NCI-H128 (cell line): ENCODE measurements around the gene CAPN10.

Source experiments
- DNase-seq: peaks from one replicate; lab custom pipeline; 2025; ENCODE audit not compliant: unreplicated experiment; lab: John Stamatoyannopoulos, UW

Gene CAPN10

DNA sequence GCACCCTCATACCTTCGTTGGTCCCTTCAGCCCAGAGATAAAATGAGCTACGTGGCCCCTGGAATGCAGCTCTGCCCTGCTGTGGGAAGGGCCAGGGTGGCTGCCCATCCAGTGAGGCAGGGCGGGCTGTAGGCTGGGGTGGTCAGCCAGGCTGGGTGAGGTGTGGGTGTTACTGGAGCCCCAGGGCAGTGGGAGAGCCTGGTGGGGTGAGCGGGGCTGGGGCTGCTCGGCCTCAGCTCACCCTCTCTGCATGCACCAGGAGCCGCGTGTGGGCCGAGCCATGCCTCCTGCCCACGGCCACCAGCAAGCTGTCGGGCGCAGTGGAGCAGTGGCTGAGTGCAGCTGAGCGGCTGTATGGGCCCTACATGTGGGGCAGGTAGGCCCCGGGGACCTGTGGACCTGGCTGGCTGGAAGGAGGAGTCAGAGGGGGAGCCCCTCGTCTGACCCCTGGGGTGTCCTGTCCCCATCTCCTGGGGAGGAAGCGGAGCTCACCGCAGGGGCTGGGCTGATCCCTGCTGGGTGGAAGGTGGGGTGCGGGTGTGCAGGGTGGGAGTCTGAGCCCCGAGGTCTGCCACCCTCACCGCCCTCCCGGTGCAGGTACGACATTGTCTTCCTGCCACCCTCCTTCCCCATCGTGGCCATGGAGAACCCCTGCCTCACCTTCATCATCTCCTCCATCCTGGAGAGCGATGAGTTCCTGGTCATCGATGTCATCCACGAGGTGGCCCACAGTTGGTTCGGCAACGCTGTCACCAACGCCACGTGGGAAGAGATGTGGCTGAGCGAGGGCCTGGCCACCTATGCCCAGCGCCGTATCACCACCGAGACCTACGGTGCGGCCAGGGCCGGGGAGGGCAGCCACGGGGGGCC is 12.8 kb upstream of the CAPN10 start:
- DNase-seq: no peak

DNA sequence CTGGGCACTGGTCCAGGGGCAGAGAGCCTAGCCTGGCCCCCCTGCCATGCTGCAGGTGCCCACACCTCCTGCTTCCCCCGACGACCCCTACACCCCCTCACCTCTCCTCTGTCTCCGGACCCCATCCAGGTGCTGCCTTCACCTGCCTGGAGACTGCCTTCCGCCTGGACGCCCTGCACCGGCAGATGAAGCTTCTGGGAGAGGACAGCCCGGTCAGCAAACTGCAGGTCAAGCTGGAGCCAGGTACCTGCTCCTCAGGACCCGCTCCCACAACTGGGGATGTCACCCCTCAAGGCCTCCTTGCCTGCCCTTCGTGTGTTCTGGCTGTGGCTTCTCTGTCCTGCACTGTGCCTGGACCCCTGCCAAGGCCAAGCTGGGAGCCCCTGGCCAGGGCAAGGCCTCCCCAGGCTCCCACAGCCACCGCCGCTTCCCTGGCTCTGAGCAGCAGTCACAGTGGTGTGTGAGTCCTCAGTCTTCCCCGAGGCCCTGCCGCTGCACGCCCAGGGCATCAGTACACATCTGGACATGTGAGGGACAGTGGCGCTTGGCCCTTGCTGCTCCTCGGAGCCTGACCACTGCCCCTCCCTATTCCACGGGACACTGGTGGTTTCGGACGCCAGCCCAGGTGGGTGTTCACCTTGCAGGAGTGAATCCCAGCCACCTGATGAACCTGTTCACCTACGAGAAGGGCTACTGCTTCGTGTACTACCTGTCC is 12.0 kb upstream of the CAPN10 start:
- DNase-seq: no peak

DNA sequence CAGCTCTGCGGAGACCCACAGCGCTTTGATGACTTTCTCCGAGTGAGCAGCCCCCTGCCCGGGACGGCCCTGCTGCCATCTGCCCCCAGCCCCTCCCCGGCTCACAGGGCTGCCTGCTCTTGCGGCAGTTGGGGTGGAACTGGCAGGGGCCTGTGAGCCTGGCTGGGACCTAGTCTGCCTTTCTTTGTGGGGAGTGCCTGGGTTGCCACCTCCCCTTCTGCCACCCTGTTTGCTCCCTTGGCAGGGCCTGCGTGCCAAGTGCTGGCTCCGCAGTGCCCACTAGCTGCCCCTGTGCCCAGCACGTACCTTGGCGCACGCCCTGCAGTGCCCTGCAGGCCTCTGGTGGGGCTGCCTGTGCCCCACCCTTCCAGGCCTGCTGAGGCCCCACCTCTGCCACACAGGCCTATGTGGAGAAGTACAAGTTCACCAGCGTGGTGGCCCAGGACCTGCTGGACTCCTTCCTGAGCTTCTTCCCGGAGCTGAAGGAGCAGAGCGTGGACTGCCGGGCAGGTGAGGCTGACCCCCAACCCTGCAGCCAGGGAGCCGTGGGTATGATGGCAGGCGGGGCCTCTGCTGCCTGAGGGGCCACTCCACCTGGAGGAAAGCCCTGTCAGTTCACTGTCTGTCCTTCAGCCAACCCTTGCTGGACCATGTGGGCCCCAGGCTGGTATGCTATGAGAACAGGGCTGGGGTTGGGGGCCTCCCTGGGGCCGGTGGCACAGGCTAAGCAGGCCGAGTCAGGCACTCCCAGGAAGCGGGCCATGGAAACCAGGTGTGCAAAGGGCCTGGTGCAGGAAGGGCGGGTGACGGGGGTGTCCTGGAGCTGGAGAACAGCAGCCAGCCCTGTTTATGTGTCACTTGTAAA is 11.2 kb upstream of the CAPN10 start:
- no peak for DNase-seq

DNA sequence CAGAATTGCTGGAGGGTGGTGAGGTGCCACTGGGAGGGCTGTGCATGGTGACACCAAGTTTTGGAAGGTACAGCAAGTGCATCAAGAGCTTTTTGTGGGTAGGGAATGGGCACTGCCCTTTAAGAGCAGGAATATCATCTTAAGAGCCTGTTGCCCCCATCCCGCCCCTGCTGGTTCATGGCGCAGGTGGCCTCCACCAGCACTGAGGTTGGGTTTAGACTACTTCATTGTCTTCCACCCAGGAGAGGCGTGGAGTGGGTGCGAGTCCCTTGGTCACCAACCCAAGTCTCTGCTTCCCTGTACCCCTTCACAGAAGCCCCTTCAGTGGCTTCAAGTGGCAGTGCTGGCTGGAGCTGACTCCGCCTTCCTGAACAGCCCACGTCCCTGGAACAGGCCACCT is 10.5 kb upstream of the CAPN10 start:
- no peak for DNase-seq

DNA sequence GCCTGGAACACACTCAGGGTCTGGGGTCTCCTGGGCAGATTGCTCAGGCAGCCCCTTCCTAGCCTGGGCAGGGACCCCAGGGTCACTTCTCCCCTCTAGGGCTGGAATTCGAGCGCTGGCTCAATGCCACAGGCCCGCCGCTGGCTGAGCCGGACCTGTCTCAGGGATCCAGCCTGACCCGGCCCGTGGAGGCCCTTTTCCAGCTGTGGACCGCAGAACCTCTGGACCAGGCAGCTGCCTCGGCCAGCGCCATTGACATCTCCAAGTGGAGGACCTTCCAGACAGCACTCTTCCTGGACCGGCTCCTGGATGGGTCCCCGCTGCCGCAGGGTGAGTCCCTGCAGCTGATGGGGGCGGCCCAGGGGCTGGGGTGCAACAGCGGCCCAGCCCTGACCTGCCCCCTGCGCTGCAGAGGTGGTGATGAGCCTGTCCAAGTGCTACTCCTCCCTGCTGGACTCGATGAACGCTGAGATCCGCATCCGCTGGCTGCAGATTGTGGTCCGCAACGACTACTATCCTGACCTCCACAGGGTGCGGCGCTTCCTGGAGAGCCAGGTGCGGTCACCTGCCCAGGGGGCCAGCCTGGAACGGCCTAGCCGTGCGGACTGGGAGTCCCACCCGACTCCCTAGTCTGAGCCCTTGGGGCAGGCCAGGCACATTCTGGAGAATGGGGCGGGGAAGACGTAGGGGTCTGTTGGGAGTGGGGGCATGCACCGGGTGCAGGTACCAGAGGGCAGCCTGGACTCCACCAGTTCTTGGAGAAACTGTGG is 9.9 kb upstream of the CAPN10 start:
- no peak for DNase-seq

DNA sequence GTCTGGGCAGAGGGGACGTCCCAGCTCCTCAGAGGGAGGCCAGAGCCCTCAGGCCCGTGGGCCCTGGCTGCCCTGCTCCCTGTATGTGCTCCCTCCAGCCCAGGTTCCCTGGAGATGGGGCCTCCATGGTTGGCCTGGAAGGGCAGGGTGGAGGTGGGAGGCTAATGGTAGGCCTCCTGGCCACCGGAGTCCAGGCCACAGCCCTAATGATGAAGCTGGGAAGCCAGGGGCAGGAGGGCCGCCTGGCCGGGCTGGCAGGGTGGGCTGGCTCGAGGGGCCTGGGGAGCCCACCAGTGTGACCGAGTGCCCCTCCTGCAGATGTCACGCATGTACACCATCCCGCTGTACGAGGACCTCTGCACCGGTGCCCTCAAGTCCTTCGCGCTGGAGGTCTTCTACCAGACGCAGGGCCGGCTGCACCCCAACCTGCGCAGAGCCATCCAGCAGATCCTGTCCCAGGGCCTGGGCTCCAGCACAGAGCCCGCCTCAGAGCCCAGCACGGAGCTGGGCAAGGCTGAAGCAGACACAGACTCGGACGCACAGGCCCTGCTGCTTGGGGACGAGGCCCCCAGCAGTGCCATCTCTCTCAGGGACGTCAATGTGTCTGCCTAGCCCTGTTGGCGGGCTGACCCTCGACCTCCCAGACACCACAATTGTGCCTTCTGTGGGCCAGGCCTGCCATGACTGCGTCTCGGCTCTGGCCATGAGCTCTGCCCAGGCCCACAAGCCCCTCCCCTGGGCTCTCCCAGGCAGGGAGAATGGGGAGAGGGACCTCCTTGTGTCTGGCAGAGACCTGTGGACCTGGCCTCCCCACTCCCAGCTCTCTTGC is 9.0 kb upstream of the CAPN10 start:
- DNase-seq: no peak

DNA sequence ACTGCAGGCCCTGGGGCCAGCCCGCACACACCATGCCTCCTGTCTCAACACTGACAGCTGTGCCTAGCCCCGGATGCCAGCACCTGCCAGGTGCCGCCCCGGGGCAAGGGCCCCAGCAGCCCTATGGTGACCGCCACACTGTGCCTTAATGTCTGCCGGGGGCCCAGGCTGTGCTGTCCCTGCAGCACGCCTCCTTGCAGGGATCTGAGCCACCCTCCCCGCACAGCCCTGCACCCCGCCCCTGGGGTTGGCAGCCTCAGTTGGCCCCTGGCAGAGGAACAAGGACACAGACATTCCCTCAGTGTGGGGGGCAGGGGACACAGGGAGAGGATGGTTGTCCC is 8.5 kb upstream of the CAPN10 start:
- no peak for DNase-seq

DNA sequence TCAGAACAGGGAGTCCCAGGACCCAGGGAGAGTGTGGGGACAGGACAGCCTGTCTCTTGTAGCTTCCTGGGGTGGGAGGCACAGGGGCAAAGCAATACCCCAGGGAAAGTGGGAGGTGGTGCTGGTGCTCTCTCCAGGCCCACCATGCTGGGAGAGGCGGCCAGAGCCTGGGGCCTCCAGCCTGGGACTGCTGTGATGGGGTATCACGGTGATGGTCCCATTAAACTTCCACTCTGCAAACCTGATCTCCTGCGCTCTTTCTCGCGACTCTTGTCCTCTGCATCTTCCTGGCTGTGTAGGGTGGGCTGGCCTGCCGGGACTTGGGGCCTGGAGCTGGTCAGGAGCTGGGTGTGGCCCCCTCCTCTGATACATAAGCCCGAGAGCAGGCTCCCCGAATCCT is 8.0 kb upstream of the CAPN10 start:
- DNase-seq: no peak

DNA sequence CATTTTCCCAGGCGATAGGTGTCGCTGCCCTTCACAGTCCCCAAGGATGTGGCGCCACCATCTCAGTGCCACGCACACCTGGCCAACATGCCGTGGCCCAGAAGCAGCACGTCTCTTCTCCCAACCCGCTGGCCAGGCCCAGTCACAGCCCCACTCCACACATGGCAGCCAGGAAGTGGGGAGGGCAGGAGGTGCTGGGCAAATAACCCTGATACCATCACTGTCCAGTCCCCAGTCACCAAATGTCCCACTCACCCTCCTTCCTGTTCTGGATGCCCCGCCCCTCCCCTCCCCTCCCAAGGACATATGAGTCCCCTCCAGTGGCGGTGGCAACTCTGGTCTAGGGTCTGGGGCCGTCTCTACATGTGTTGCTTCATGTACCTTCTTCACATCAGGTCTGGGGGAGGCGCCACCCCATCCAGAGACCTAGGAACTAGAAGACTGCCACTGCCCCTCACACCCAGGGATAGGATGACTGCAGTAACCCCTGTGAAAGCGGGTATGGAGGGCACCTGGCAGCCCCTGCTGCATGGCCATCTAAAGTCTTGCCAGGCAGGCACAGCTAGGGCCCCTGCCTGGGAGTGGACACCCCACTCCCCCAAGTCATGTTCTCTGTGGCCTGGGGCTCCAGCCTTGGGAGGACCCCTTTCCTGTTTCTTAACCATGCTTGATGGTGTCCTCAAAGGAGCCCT is 7.3 kb upstream of the CAPN10 start:
- DNase-seq: no peak

DNA sequence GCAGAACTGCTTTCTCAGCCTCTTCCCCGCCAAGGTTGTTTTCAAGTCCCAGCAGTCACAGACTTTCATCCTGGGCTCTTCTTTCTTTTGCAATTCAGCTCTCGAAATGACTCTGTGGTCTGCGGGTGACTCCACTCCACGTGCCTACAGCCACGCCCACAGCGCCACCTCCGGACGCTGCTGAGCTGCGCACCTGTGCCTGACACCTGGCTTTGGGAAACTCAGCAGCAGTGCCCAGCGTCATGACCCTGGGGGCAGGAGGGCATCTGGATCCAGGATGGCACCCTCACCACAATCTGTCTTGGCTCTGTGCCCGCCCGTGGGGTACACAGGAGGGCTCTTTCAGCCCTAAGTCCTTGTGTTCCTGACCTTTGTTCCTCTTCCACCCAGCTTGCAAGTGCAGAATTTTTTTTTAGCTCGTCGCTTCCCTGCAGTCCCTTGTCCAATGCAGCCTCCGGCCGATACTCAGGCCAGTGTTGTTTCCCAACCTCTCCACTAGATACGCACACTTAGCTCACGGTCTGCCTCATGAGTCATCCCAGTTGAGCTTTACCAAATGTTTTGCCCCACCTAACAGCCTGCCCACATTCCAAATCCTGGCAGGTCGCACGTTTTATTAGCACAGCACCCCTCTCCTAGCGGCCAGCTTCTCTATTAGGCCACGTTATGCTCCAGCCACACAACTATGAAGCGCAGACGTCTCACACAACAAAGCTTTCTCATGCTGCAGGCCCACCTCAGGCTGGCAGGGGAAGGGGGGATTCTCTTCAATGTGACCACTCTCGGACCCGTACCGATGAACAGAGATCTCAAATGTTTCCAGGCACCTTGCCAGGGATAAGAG is 6.5 kb upstream of the CAPN10 start:
- DNase-seq: no peak

DNA sequence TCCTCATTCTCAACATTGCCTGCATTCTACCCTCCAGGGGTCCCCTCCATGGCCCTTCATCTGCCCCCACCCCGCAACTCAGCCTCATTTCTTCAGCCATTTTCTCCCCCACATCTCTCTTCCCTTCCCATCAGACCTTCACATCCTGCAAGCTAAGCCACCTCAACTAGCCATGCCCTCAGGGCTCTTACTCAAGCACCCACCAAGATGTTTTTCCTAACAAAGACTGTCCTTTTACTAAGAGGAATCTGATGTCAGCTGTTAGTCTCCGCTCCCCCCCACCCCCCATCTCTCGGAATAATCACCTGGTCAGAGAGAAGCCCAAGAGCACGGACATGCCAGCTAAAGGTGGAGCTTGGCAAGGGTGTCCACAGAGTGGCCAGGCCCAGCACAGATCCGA is 4.7 kb upstream of the CAPN10 start:
- no peak for DNase-seq

DNA sequence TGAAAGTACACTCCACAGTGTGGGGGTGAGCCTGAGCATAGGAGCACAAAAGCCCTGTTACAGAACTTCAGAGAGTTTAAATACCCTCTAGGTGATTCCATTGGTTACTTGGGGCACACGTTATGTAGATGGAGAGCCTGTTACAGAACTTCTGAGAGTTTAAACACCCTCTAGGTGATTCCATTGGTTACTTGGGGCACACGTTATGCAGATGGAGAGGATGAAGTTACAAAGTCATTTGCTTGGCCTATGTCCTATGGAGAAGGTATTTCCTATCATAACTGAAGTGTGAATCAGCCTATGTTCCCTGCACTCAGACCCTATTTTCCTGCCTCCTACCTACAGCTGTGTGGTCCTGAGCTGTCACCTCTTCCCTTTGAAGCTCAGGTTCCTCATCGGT is 3.8 kb upstream of the CAPN10 start:
- no peak for DNase-seq

DNA sequence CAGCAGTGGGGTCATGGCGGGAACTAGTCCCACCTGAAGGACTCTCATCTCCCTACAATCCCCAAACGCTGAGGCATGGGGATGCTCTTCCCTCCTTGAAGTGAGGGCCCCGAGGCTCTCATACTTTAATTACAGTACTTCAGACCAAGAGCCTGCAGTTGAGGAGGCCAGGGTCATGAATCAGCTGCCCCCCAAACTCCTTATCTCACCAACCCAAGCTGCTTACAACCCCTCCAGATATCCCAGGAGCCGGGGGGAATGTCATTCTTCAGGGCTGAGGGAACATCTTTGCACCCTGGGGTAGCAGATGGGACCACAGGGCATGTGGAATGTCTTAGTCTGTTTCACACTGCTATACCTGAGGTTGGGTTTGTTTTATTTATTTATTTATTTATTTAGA is 2.8 kb upstream of the CAPN10 start:
- DNase-seq: no peak

DNA sequence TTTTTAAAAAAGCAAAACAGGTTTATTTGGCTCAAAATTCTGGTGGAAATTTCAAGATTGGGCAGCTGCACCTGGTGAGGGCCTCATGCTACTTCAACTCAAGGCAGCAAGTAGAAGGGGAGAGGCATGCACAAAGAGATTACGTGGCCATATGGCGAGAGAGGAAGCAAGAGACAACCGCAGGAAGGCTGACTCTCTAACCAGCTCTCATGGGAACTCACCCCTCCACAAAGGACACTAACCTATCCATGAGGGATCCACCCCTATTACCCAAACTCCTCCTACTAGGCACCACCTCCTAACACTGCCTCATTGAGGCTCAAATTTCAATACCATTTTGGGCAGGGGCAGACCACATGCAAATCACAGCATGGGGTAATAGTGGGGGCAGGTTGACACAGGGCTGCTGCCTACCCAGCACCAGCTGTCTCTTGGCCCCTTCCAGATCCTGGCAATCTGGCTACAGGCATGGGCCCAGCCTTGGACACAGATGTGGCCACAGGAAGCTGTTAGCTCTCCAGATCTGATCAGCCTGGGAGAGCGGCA is 2.0 kb upstream of the CAPN10 start:
- no peak for DNase-seq

DNA sequence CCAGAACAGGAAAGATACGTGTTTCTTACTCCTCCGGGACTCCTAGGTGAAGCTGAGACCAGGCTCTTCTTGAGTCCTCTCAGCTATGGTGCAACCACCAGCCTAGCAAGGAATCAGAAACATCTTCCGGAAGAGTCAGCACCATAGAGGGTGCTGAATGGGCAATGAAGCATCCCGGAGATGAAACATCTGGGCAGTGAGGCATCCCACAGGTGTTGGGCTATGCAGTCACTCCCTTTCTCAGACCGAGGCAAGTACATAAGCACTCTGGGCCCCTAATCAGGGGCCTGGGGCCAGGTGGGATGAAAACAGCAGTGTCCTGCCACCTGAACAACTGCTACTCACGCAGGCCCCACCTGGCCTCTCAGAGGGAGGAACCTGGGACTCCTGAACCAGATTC is 1.4 kb upstream of the CAPN10 start:
- DNase-seq: no peak

DNA sequence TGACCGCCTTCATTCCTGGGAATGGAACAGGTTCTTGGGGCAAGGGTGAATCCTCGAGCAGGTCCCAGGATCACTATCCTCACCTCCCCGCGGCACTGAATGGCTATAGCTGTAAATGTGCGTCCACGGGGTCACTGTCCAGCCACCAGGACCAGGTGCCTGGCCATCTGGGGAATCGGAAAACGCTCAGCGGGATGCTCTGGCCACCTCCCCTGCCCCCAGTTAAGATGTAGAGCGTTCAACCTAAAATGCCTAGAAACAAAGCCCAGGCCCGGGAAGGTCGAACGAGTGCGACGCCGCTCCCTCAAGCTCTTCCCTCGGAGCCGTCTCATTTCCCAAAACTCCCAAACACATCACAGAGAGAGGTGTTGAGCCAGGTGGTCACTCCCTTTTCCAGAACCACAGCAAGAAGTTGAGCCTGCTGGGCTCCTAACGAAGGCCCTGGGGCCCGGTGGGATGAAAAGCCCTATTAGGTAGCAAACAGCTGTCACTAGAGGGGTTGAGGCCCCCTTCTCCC is 795 bp upstream of the CAPN10 start:
- no peak for DNase-seq

DNA sequence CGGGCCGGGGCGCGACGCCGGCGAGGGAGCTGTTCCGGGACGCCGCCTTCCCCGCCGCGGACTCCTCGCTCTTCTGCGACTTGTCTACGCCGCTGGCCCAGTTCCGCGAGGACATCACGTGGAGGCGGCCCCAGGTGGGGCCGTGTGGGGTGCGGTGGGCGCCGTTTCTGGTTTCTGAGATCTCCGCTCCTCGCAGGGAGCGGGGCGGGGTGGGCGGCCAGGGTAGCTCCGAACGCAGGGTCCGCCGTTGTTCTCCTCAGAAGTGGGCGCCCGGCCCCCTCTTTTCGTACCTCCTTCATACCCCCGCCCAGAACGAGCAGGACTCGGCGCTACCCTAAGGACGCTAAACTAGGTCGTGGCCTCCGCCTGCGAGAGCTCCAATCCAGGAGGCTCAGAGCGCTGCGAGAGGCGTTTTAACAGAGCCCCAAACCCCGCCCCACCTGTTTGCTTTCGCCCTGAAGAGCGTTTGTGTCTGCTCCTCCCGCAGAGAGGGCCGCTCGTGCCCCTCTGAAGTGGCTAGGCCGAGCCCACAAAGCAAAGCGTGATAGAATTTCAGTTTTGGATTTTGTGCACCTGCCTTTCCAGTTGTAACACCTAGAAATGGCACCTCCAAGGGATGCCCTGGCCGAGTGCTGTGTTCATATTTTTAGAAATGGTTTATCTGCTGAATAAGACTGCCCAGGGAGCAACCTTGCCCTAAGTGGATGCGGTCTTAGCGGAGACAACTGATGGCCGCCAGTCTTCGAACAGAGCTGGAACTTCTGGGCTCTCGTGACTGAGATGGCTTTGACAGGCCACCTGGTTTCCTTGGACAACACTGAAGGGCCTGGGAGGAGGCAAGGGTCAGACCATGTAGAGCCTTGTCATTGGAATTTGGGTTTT is 626 bp downstream of the CAPN10 start:
- peak; percentile 26 for DNase-seq
